Measurements from ENCODE around the gene OR2AG1. TPM values are rescaled to one million over a fixed set of nuclear protein-coding genes. Genes with fewer than 3 reads are reported as not detected.

OR2AG1 gene
- polyA plus RNA-seq, 3 donors = not detected

GRCh38 chr11:6817694-6818093 lies 34.9 kb downstream of the OR2AG1 start:
- Histone ChIP-seq H2AFZ (ENCODE audit: insufficient read depth, low read depth, low read length, poor library complexity, severe bottlenecking) (no peak overlapping the region), H3K4me2 (replicated peaks; ENCODE audit: extremely low read depth, low read length, poor library complexity, severe bottlenecking) (no peak overlapping the region), H4K20me1 (ENCODE audit: insufficient read depth, low read length) (no peaks in the 10 kb centered on the region), H3K27me3 (ENCODE audit: control insufficient read depth in 2 of 2, insufficient read depth in 2 of 2, low read length in 2 of 2) (no peaks in the 10 kb centered on the region), H3K79me2 (ENCODE audit: insufficient read depth, low read length) (no peaks in the 10 kb centered on the region), H3K4me1 (ENCODE audit: control insufficient read depth in 1 of 2, insufficient read depth in 2 of 2, low read length in 2 of 2) (no peaks in the 10 kb centered on the region), H3K9ac (ENCODE audit: insufficient read depth, low read length, poor library complexity, severe bottlenecking) (no peak overlapping the region), H3K36me3 (replicated peaks in 1 of 2; ENCODE audit: control insufficient read depth in 1 of 2, insufficient read depth in 2 of 2, low read length in 2 of 2) (no peaks in the 10 kb centered on the region), H3K27ac (ENCODE audit: low read depth in 1 of 2, low read length in 2 of 2) (no peak overlapping the region), H3K4me3 (replicated peaks in 1 of 3; ENCODE audit: low read depth in 2 of 3, low read length in 3 of 3) (no peak overlapping the region), H3K9me3 (replicated peaks in 1 of 2; ENCODE audit: control insufficient read depth in 1 of 2, insufficient read depth in 1 of 2, low read length in 2 of 2) (peaks cover 0 to 14% of the 10 kb centered on the region in 2 donors)
- Mint-ChIP-seq H3K27me3 (ENCODE audit: low read depth in 3 of 3) (peaks cover 0 to 5% (median 2%) of the 10 kb centered on the region in 3 donors), H3K4me3 (no peak overlapping the region), H3K4me1 (no peaks in the 10 kb centered on the region), H3K27ac (no peak overlapping the region), H3K9me3 (peaks cover 2 to 15% (median 7%) of the 10 kb centered on the region in 7 donors), H3K36me3 (no peaks in the 10 kb centered on the region)
- intact Hi-C loops (cut with micrococcal nuclease) = loop anchor here in 1 of 2 donors (10.0 kb wide), 1 partner anchor 877 kb away; no protein-coding TSS in a partner anchor
- TF ChIP-seq, protein P1, sequence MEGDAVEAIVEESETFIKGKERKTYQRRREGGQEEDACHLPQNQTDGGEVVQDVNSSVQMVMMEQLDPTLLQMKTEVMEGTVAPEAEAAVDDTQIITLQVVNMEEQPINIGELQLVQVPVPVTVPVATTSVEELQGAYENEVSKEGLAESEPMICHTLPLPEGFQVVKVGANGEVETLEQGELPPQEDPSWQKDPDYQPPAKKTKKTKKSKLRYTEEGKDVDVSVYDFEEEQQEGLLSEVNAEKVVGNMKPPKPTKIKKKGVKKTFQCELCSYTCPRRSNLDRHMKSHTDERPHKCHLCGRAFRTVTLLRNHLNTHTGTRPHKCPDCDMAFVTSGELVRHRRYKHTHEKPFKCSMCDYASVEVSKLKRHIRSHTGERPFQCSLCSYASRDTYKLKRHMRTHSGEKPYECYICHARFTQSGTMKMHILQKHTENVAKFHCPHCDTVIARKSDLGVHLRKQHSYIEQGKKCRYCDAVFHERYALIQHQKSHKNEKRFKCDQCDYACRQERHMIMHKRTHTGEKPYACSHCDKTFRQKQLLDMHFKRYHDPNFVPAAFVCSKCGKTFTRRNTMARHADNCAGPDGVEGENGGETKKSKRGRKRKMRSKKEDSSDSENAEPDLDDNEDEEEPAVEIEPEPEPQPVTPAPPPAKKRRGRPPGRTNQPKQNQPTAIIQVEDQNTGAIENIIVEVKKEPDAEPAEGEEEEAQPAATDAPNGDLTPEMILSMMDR (IDR thresholded peaks at IDR 0.05) = no peak
- 100% methylated on average over 1 of the region's 1 CpG for WGBS (ENCODE audit: insufficient coverage)
- no peak for DNase-seq

- Histone ChIP-seq H3K4me3 (replicated peaks in 1 of 3; ENCODE audit: low read depth in 2 of 3, low read length in 3 of 3) (no peak overlapping the region), H3K27me3 (ENCODE audit: control insufficient read depth in 2 of 2, insufficient read depth in 2 of 2, low read length in 2 of 2) (no peaks in the 10 kb centered on the region), H3K4me1 (ENCODE audit: control insufficient read depth in 1 of 2, insufficient read depth in 2 of 2, low read length in 2 of 2) (no peaks in the 10 kb centered on the region), H3K4me2 (replicated peaks; ENCODE audit: extremely low read depth, low read length, poor library complexity, severe bottlenecking) (no peak overlapping the region), H3K36me3 (replicated peaks in 1 of 2; ENCODE audit: control insufficient read depth in 1 of 2, insufficient read depth in 2 of 2, low read length in 2 of 2) (no peaks in the 10 kb centered on the region), H4K20me1 (ENCODE audit: insufficient read depth, low read length) (no peaks in the 10 kb centered on the region), H3K27ac (ENCODE audit: low read depth in 1 of 2, low read length in 2 of 2) (no peak overlapping the region), H3K9me3 (replicated peaks in 1 of 2; ENCODE audit: control insufficient read depth in 1 of 2, insufficient read depth in 1 of 2, low read length in 2 of 2) (peaks cover 0 to 14% of the 10 kb centered on the region in 2 donors), H3K9ac (ENCODE audit: insufficient read depth, low read length, poor library complexity, severe bottlenecking) (no peak overlapping the region), H2AFZ (ENCODE audit: insufficient read depth, low read depth, low read length, poor library complexity, severe bottlenecking) (no peak overlapping the region), H3K79me2 (ENCODE audit: insufficient read depth, low read length) (no peaks in the 10 kb centered on the region)
- Mint-ChIP-seq H3K9me3 (peaks cover 2 to 15% (median 7%) of the 10 kb centered on the region in 7 donors), H3K4me1 (no peaks in the 10 kb centered on the region), H3K4me3 (no peak overlapping the region), H3K27me3 (ENCODE audit: low read depth in 3 of 3) (peaks cover 2 to 6% (median 2%) of the 10 kb centered on the region in 3 donors), H3K36me3 (no peaks in the 10 kb centered on the region), H3K27ac (no peak overlapping the region)
- no peak for DNase-seq
- intact Hi-C loops (cut with micrococcal nuclease) = loop anchor here in 1 of 2 donors (10.0 kb wide), 1 partner anchor 876 kb away; no protein-coding TSS in a partner anchor
- TF ChIP-seq, protein P1 (IDR thresholded peaks at IDR 0.05) = no peak
- 97% methylated on average over 5 of the region's 5 CpGs for WGBS (ENCODE audit: insufficient coverage)
Measured at GRCh38 chr11:6818967-6819366, 36.1 kb downstream of the OR2AG1 start.
